Measurements from ENCODE around the gene IL16. TPM values are rescaled to one million over a fixed set of nuclear protein-coding genes. Genes with fewer than 3 reads are reported as not detected.

IL16 gene
- total and polyA plus RNA-seq, 9 of the 15 experiments (the other 6 are each of a cell fraction or from before 2014, with no cell fraction given), result 1.4 to 18.8 (median 10.6) TPM

DNA sequence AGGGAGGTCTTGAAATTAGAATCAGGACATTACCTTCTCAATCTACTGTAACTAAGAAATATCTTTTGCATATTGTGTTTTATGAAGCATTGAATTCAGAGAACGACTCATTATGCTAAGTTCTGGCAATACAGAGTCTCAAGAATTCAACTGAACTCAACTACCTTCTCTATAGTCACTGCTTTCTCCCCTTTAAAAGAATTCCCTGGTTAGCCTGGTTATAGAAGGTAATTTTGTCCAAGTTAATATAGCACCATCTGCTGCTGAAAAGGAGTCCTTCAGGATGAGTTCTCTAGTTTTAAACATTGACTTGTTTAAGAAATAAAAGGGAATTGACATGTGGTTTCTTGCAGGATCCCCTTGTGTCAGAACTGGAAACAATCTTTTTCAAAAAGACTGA, 60.2 kb downstream of the IL16 start (continued):
- TF ChIP-seq ARID4B (CRISPR knock-in tag; IDR thresholded peaks at IDR 0.05), result no peak
- TF ChIP-seq XRCC5 (IDR thresholded peaks at IDR 0.05; ENCODE audit: low read depth, low read length), result no peak
- TF ChIP-seq ZNF76 (CRISPR knock-in tag; IDR thresholded peaks at IDR 0.05; ENCODE audit: borderline replicate concordance), result no peak
- TF ChIP-seq PHB2 (IDR thresholded peaks at IDR 0.05; ENCODE audit: low read depth), result no peak
- TF ChIP-seq HDAC8 (tag; IDR thresholded peaks at IDR 0.05), result no peak
- TF ChIP-seq, protein P1, sequence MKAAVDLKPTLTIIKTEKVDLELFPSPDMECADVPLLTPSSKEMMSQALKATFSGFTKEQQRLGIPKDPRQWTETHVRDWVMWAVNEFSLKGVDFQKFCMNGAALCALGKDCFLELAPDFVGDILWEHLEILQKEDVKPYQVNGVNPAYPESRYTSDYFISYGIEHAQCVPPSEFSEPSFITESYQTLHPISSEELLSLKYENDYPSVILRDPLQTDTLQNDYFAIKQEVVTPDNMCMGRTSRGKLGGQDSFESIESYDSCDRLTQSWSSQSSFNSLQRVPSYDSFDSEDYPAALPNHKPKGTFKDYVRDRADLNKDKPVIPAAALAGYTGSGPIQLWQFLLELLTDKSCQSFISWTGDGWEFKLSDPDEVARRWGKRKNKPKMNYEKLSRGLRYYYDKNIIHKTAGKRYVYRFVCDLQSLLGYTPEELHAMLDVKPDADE (conservative IDR thresholded peaks at IDR 0.05; ENCODE audit: control insufficient read depth, low read depth, low read length), result no peak
- peak; percentile 54 for TF ChIP-seq PRDM10 (IDR thresholded peaks at IDR 0.05; ENCODE audit: partially characterized antibody)
